Astrocyte (in vitro differentiated cells and primary cell): ENCODE data around the gene STK39. TPM values are rescaled to one million over a fixed set of nuclear protein-coding genes. Genes with fewer than 3 reads are reported as not detected.

Experiments
- DNase-seq: peaks from one replicate; pipeline ENCODE4 v3.0.0-alpha.2; 2010; ENCODE audit warnings: low read depth
- FAIRE-seq: peaks from 2 replicates; lab custom pipeline; 2011; peaks lifted over from hg19 to GRCh38; lab: Jason Lieb, UNC
- H2AFZ ChIP-seq: 2 replicates; pipeline ENCODE4 v1.6.0; 2012; ENCODE audit warnings: low read depth, low read length, inconsistent platforms
- H3K27ac ChIP-seq: 2 replicates; pipeline ENCODE4 v1.5.1; 2011; ENCODE audit warnings: low read depth, low read length, inconsistent platforms
- H3K27me3 ChIP-seq: 2 replicates; pipeline ENCODE4 v1.6.0; 2011; ENCODE audit warnings: low read length, inconsistent platforms; ENCODE audit not compliant: insufficient read depth
- H3K36me3 ChIP-seq: 2 replicates; pipeline ENCODE4 v1.5.1; 2011; ENCODE audit warnings: low read length, inconsistent platforms; ENCODE audit not compliant: insufficient read depth
- H3K4me1 ChIP-seq: 2 replicates; pipeline ENCODE4 v1.5.1; 2011; ENCODE audit warnings: low read length, inconsistent platforms; ENCODE audit not compliant: insufficient read depth
- H3K4me2 ChIP-seq: 2 replicates; pipeline ENCODE4 v1.6.0; 2012; ENCODE audit warnings: low read length, inconsistent platforms
- H3K4me3 ChIP-seq: 2 replicates; pipeline ENCODE4 v1.5.1; 2011; ENCODE audit warnings: low read depth, mild to moderate bottlenecking, low read length, inconsistent platforms; ENCODE audit not compliant: insufficient read depth
- H3K79me2 ChIP-seq: 2 replicates; pipeline ENCODE4 v1.6.0; 2012; ENCODE audit warnings: mild to moderate bottlenecking, low read length, inconsistent platforms; ENCODE audit not compliant: insufficient read depth
- H3K9ac ChIP-seq: 2 replicates; pipeline ENCODE4 v1.6.0; 2012; ENCODE audit warnings: mild to moderate bottlenecking, low read length, inconsistent platforms
- H3K9me3 ChIP-seq: 2 replicates; pipeline ENCODE4 v1.5.1; 2012; ENCODE audit warnings: low read depth, mild to moderate bottlenecking, low read length, inconsistent platforms; ENCODE audit not compliant: insufficient read depth
- H4K20me1 ChIP-seq: 2 replicates; pipeline ENCODE4 v1.6.0; 2012; ENCODE audit warnings: low read length, inconsistent platforms; ENCODE audit not compliant: insufficient read depth
- H3K27ac Mint-ChIP-seq: one replicate; pipeline ENCODE4 v1.8.0; 2021; ENCODE audit warnings: mild to moderate bottlenecking, mixed read lengths; ENCODE audit not compliant: unreplicated experiment
- H3K27me3 Mint-ChIP-seq: one replicate; pipeline ENCODE4 v1.8.0; 2021; ENCODE audit warnings: low read depth, mixed read lengths; ENCODE audit not compliant: unreplicated experiment
- H3K36me3 Mint-ChIP-seq: one replicate; pipeline ENCODE4 v1.8.0; 2021; ENCODE audit warnings: low read depth, mixed read lengths; ENCODE audit not compliant: unreplicated experiment
- H3K4me1 Mint-ChIP-seq: one replicate; pipeline ENCODE4 v1.8.0; 2021; ENCODE audit warnings: low read depth, mixed read lengths; ENCODE audit not compliant: unreplicated experiment
- H3K4me3 Mint-ChIP-seq: one replicate; pipeline ENCODE4 v1.8.0; 2021; ENCODE audit warnings: mild to moderate bottlenecking, moderate library complexity, mixed read lengths; ENCODE audit not compliant: unreplicated experiment
- H3K9me3 Mint-ChIP-seq: one replicate; pipeline ENCODE4 v1.8.0; 2021; ENCODE audit warnings: mild to moderate bottlenecking, mixed read lengths; ENCODE audit not compliant: unreplicated experiment
- EZH2 ChIP-seq: IDR thresholded peaks from 2 replicates; pipeline ENCODE4 v1.6.1; 2012; ENCODE audit warnings: mild to moderate bottlenecking, low read length, inconsistent platforms; ENCODE audit not compliant: insufficient read depth
- total RNA-seq: library from RNA; stranded (reverse); gene quantifications from 2 replicates; pipeline ENCODE4 v1.2.1, GENCODE V29; 2021
- TF ChIP-seq, protein P1 (sequence below): IDR thresholded peaks from 2 replicates; pipeline ENCODE4 v1.5.1; 2011; ENCODE audit warnings: low read depth, mild to moderate bottlenecking, inconsistent platforms, low read length, moderate library complexity; ENCODE audit not compliant: insufficient read depth

Gene STK39
- total RNA-seq, 1 donor from 2014 or later = 23.4 TPM

DNA sequence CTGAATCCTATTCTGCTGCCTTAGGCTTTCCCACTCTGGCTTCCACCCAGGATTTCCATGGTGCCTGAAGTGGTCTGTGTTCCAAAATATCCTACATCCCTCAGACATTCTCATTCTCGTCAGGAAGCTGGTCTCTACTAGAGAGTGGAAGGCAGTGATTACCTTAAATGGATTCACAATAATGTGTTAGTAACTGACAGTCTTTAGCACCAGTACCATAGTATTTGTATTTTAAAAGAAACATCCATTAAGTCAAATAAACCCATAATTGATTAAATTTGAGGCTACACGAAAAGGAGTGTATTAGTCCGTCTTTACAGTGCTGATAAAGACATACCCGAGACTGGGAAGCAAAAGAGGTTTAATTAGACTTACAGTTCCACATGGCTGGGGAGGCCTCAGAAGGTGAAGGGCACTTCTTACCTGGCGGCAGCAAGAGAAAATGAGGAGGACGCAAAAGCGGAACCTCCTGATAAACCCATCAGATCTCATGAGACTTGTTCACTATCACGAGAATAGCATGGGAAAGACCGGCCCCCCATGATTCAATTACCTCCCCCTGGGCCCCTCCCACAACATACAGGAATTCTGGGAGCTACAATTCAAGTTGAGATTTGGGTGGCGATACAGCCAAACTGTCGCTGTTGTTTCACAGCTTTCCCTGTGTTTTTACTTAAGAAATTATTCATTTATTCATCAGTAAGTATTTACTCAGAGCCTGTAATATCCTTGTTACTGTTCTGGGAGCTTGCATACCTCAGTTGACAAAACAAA is 306.5 kb downstream of the STK39 start:
- DNase-seq = no peak
- no peaks in the 10 kb centered on the region for H3K36me3 ChIP-seq
- H3K9ac ChIP-seq = no peak overlapping the region
- no peaks in the 10 kb centered on the region for H3K27me3 ChIP-seq
- H3K9me3 ChIP-seq = no peaks in the 10 kb centered on the region
- no peak for FAIRE-seq
- no peak overlapping the region for H3K4me3 Mint-ChIP-seq
- no peak overlapping the region for H3K4me2 ChIP-seq
- no peaks in the 10 kb centered on the region for H3K4me1 ChIP-seq
- TF ChIP-seq, protein P1, sequence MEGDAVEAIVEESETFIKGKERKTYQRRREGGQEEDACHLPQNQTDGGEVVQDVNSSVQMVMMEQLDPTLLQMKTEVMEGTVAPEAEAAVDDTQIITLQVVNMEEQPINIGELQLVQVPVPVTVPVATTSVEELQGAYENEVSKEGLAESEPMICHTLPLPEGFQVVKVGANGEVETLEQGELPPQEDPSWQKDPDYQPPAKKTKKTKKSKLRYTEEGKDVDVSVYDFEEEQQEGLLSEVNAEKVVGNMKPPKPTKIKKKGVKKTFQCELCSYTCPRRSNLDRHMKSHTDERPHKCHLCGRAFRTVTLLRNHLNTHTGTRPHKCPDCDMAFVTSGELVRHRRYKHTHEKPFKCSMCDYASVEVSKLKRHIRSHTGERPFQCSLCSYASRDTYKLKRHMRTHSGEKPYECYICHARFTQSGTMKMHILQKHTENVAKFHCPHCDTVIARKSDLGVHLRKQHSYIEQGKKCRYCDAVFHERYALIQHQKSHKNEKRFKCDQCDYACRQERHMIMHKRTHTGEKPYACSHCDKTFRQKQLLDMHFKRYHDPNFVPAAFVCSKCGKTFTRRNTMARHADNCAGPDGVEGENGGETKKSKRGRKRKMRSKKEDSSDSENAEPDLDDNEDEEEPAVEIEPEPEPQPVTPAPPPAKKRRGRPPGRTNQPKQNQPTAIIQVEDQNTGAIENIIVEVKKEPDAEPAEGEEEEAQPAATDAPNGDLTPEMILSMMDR = no peak
- TF ChIP-seq EZH2 = no peak
- no peak overlapping the region for H2AFZ ChIP-seq
- no peaks in the 10 kb centered on the region for H3K36me3 Mint-ChIP-seq
- no peak overlapping the region for H3K27ac ChIP-seq
- no peaks in the 10 kb centered on the region for H4K20me1 ChIP-seq
- peaks cover 19% of the 10 kb centered on the region for H3K4me1 Mint-ChIP-seq
- no peaks in the 10 kb centered on the region for H3K79me2 ChIP-seq
- no peak overlapping the region for H3K27ac Mint-ChIP-seq
- no peak overlapping the region for H3K4me3 ChIP-seq
- peaks cover 2% of the 10 kb centered on the region for H3K27me3 Mint-ChIP-seq
- H3K9me3 Mint-ChIP-seq = peaks cover 2% of the 10 kb centered on the region

DNA sequence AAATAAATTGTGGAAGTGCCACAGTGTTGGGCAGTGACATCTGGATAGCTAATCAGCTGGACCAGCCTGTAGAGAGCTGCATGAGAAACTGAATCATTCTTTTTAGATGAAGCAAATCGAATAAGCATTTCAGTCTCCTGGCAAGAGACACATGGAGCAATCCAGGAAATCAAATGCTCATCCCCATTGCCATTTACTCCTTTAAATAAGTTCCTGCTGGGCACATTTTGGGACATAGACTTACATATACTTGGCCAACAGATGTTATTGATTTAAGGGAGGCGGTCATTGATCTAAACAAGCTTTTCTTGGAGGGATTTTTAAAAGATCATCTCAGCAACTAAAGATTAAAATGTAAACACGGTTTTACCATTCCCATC is 307.1 kb downstream of the STK39 start:
- H3K36me3 Mint-ChIP-seq = no peaks in the 10 kb centered on the region

More for the DNA sequence above, 307.1 kb downstream of the STK39 start:
- Histone ChIP-seq H3K4me3 (no peak overlapping the region), H4K20me1 (no peaks in the 10 kb centered on the region), H3K4me2 (no peak overlapping the region), H3K27ac (no peak overlapping the region), H3K4me1 (no peaks in the 10 kb centered on the region), H2AFZ (no peak overlapping the region), H3K9me3 (no peaks in the 10 kb centered on the region), H3K36me3 (no peaks in the 10 kb centered on the region), H3K27me3 (no peaks in the 10 kb centered on the region), H3K79me2 (no peaks in the 10 kb centered on the region), H3K9ac (no peak overlapping the region)
- FAIRE-seq (no peak), DNase-seq (no peak)
- H3K27ac Mint-ChIP-seq = no peak overlapping the region
- H3K9me3 Mint-ChIP-seq = peaks cover 4% of the 10 kb centered on the region
- TF ChIP-seq EZH2 = no peak
- TF ChIP-seq, protein P1 = no peak
- peaks cover 16% of the 10 kb centered on the region for H3K4me1 Mint-ChIP-seq
- H3K4me3 Mint-ChIP-seq = no peak overlapping the region
- H3K27me3 Mint-ChIP-seq = peaks cover 2% of the 10 kb centered on the region
